Aorta (tissue), 5 donors: ENCODE measurements around the gene KSR2. TPM values are rescaled to one million over a fixed set of nuclear protein-coding genes. Genes with fewer than 3 reads are reported as not detected.

Source experiments
- ATAC-seq: fragments of 200-7000 bp; cut with Tn5 transposase; one replicate; pipeline ENCODE4 v1.9.1; 2022; ENCODE audit warnings: moderate library complexity; ENCODE audit not compliant: low FRiP score
- DNase-seq, 2 donors: peaks; one replicate each; pipeline ENCODE4 v3.0.0-alpha.2; 2020
- H3K27ac ChIP-seq, 2 donors: one replicate each; pipeline ENCODE4 v1.5.1; 2013; ENCODE audit warnings: low read length in 2 of 2, mild to moderate bottlenecking in 2 of 2, moderate library complexity in 2 of 2, control low read depth in 1 of 2, inconsistent platforms in 1 of 2, low read depth in 1 of 2
- H3K27me3 ChIP-seq, 2 donors: one replicate each; pipeline ENCODE4 v1.6.1; 2013; ENCODE audit warnings: control low read depth in 1 of 2, low read length in 1 of 2, mild to moderate bottlenecking in 1 of 2, moderate library complexity in 1 of 2; ENCODE audit not compliant: insufficient read depth in 2 of 2, control insufficient read depth in 1 of 2
- H3K36me3 ChIP-seq, 2 donors: one replicate each; pipeline ENCODE4 v1.6.1; 2013; ENCODE audit warnings: control low read depth in 1 of 2, low read length in 1 of 2, mild to moderate bottlenecking in 1 of 2; ENCODE audit not compliant: insufficient read depth in 2 of 2, control insufficient read depth in 1 of 2
- H3K4me1 ChIP-seq, 2 donors: one replicate each; pipeline ENCODE4 v1.6.1; 2013; ENCODE audit warnings: low read length in 2 of 2, control low read depth in 1 of 2, mild to moderate bottlenecking in 1 of 2, moderate library complexity in 1 of 2; ENCODE audit not compliant: insufficient read depth in 2 of 2, control insufficient read depth in 1 of 2
- H3K4me3 ChIP-seq, 2 donors: one replicate each; pipeline ENCODE4 v1.5.1; 2013; ENCODE audit warnings: low read length in 2 of 2, control low read depth in 1 of 2, mild to moderate bottlenecking in 1 of 2
- H3K9me3 ChIP-seq: one replicate; pipeline ENCODE4 v1.6.1; 2013; ENCODE audit warnings: mild to moderate bottlenecking, low read length; ENCODE audit not compliant: control insufficient read depth
- WGBS, 2 donors: extraction: QIAGEN DNeasy Blood & Tissue Kit; methylation state at CpG; one replicate each; pipeline ENCODE4 v1.1.7; 2013; 5-methylcytosine and 5-hydroxymethylcytosine counted together
- intact Hi-C, 2 donors: fragments of 100-400 bp; cut with DNase I; formaldehyde crosslinking; loops; one replicate each; pipeline versions ENCODE4 v1.14.2 to v1.15.0; 2022
- polyA plus RNA-seq, 2 donors: library from polyadenylated mRNA; stranded (reverse); fragments of 200-250 nt; gene quantifications; one replicate each; pipeline ENCODE4 v1.2.3, GENCODE V29; 2013
- total RNA-seq, 2 donors: library from RNA; stranded (reverse); fragmentation: NEBNext Ultra II Directional; extraction: Animal tissue kit (Norgen Biotek cat#: 25700); gene quantifications; one replicate each; pipeline ENCODE4 v1.2.1, GENCODE V29; 2021
- donor health status: healthy with polysubstance abuse.
- donor health status: Bipolar disorder and iron deficiency.
- donor health status: DM: no; HTN: no; CAD: no.
- donor health status: DM: no; HTN: no; CAD: no.
- donor health status: DM: yes; HTN: yes; CAD: no.

KSR2 gene
- total and polyA plus RNA-seq, 4 donors, result not detected

GRCh38 chr12:117907108-117907689 is 61.6 kb downstream of the KSR2 start:
- no peak for ATAC-seq
- 43 to 50% methylated on average over 11 of the region's 11 CpGs for WGBS, 2 donors

GRCh38 chr12:117904051-117904450 is 64.7 kb downstream of the KSR2 start:
- WGBS, 2 donors, result 82% methylated on average over 6 of the region's 6 CpGs
- H3K36me3 ChIP-seq, result no peaks in the 10 kb centered on the region
- no peak overlapping the region for H3K27ac ChIP-seq
- intact Hi-C loops, result no loop called here
- no peak for DNase-seq
- H3K4me1 ChIP-seq, result no peaks in the 10 kb centered on the region
- H3K9me3 ChIP-seq, result peaks cover 4% of the 10 kb centered on the region
- no peak for ATAC-seq
- no peaks in the 10 kb centered on the region for H3K27me3 ChIP-seq
- no peak overlapping the region for H3K4me3 ChIP-seq

More at GRCh38 chr12:117907108-117907689, 61.6 kb downstream of the KSR2 start:
- Histone ChIP-seq H3K4me3 (no peak overlapping the region), H3K36me3 (no peaks in the 10 kb centered on the region), H3K9me3 (peaks cover 2% of the 10 kb centered on the region), H3K27ac (no peak overlapping the region), H3K4me1 (no peaks in the 10 kb centered on the region), H3K27me3 (no peaks in the 10 kb centered on the region)
- no peak for DNase-seq
- intact Hi-C loops, result no loop called here

GRCh38 chr12:117903110-117903840 is 65.5 kb downstream of the KSR2 start:
- intact Hi-C loops, result no loop called here
- no peak for ATAC-seq
- Histone ChIP-seq H3K4me3 (no peak overlapping the region), H3K27me3 (no peaks in the 10 kb centered on the region), H3K9me3 (peaks cover 5% of the 10 kb centered on the region), H3K27ac (no peak overlapping the region), H3K4me1 (no peaks in the 10 kb centered on the region), H3K36me3 (no peaks in the 10 kb centered on the region)
- no peak for DNase-seq
- WGBS, 2 donors, result 23 to 35% methylated on average over 3 of the region's 3 CpGs

- Histone ChIP-seq H3K9me3 (peaks cover 5% of the 10 kb centered on the region), H3K4me1 (no peaks in the 10 kb centered on the region), H3K36me3 (no peaks in the 10 kb centered on the region), H3K27ac (no peak overlapping the region), H3K27me3 (no peaks in the 10 kb centered on the region), H3K4me3 (no peak overlapping the region)
- intact Hi-C loops, result no loop called here
- 76 to 83% methylated on average over 8 of the region's 8 CpGs for WGBS, 2 donors
- ATAC-seq (no peak), DNase-seq (no peak)
Observed at GRCh38 chr12:117901631-117902030, 67.2 kb downstream of the KSR2 start.

GRCh38 chr12:117900561-117900960 is 68.2 kb downstream of the KSR2 start:
- Histone ChIP-seq H3K9me3 (peaks cover 5% of the 10 kb centered on the region), H3K27ac (no peak overlapping the region), H3K36me3 (no peaks in the 10 kb centered on the region), H3K4me1 (no peaks in the 10 kb centered on the region), H3K27me3 (no peaks in the 10 kb centered on the region), H3K4me3 (no peak overlapping the region)
- whole genome bisulfite sequencing, 2 donors, result 79 to 81% methylated on average over 4 of the region's 4 CpGs
- ATAC-seq, result no peak
- no peak for DNase-seq
- intact Hi-C loops, result no loop called here

- H3K4me3 ChIP-seq, result no peak overlapping the region
- DNase-seq (no peak), ATAC-seq (no peak)
- no peaks in the 10 kb centered on the region for H3K27me3 ChIP-seq
- no peaks in the 10 kb centered on the region for H3K4me1 ChIP-seq
- intact Hi-C loops, result no loop called here
- 68 to 70% methylated on average over 14 of the region's 14 CpGs for WGBS, 2 donors
- no peaks in the 10 kb centered on the region for H3K36me3 ChIP-seq
- H3K9me3 ChIP-seq, result peaks cover 5% of the 10 kb centered on the region
- no peak overlapping the region for H3K27ac ChIP-seq
Observed at GRCh38 chr12:117897372-117898161, 71.2 kb downstream of the KSR2 start.

- H3K27ac ChIP-seq, result no peak overlapping the region
- WGBS, 2 donors, result 89 to 95% methylated on average over 1 of the region's 1 CpG
- no peak for DNase-seq
Observed at GRCh38 chr12:117896009-117896408, 72.8 kb downstream of the KSR2 start.

GRCh38 chr12:117892441-117892840 is 76.3 kb downstream of the KSR2 start:
- Histone ChIP-seq H3K27ac (no peak overlapping the region), H3K27me3 (no peaks in the 10 kb centered on the region), H3K36me3 (no peaks in the 10 kb centered on the region), H3K4me3 (no peak overlapping the region), H3K9me3 (no peaks in the 10 kb centered on the region), H3K4me1 (no peaks in the 10 kb centered on the region)
- intact Hi-C loops, result no loop called here
- DNase-seq, result no peak
- no peak for ATAC-seq

More at GRCh38 chr12:117896009-117896408, 72.8 kb downstream of the KSR2 start:
- Histone ChIP-seq H3K4me3 (no peak overlapping the region), H3K27me3 (no peaks in the 10 kb centered on the region), H3K9me3 (peaks cover 5% of the 10 kb centered on the region), H3K4me1 (no peaks in the 10 kb centered on the region), H3K36me3 (no peaks in the 10 kb centered on the region)
- intact Hi-C loops, result no loop called here
- no peak for ATAC-seq
